ENCODE measurements around the gene SCPEP1. TPM values are rescaled to one million over a fixed set of nuclear protein-coding genes. Genes with fewer than 3 reads are reported as not detected.
A peak's percentile ranks its signal among the peaks of the same experiment; 100 is the strongest.

Gene SCPEP1
- total RNA-seq, 6 experiments from 2014 or later, result 37.4 to 42.5 (median 39.7) TPM

- no peak overlapping the region for H3K27ac Mint-ChIP-seq
These were observed 33.6 kb downstream of the SCPEP1 start for GRCh38 chr17:57011491-57012015.

GRCh38 chr17:57016071-57016763, 38.3 kb downstream of the SCPEP1 start:
- no peak overlapping the region for H3K27ac Mint-ChIP-seq
- DNase-seq, result no peak
- H3K36me3 Mint-ChIP-seq (ENCODE audit: low read depth), result no peaks in the 10 kb centered on the region
- no peaks in the 10 kb centered on the region for H3K9me3 Mint-ChIP-seq
- H3K27me3 Mint-ChIP-seq (ENCODE audit: insufficient read depth), result peaks cover 25% of the 10 kb centered on the region
- H3K4me3 Mint-ChIP-seq, result no peak overlapping the region
- no peak for TF ChIP-seq CTCF (IDR thresholded peaks at IDR 0.05)
- peaks cover 9% of the 10 kb centered on the region for H3K4me1 Mint-ChIP-seq (ENCODE audit: low read depth)

More at GRCh38 chr17:57011491-57012015, 33.6 kb downstream of the SCPEP1 start:
- no peak for TF ChIP-seq CTCF (IDR thresholded peaks at IDR 0.05)
- H3K27me3 Mint-ChIP-seq (ENCODE audit: insufficient read depth), result peaks cover 7% of the 10 kb centered on the region
- H3K36me3 Mint-ChIP-seq (ENCODE audit: low read depth), result no peaks in the 10 kb centered on the region
- DNase-seq, result no peak
- no peaks in the 10 kb centered on the region for H3K9me3 Mint-ChIP-seq
- H3K4me1 Mint-ChIP-seq (ENCODE audit: low read depth), result peaks cover 9% of the 10 kb centered on the region
- no peak overlapping the region for H3K4me3 Mint-ChIP-seq

GRCh38 chr17:57016764-57017116, 38.8 kb downstream of the SCPEP1 start:
- no peaks in the 10 kb centered on the region for H3K9me3 Mint-ChIP-seq
- TF ChIP-seq CTCF (IDR thresholded peaks at IDR 0.05), result no peak
- peaks cover 22% of the 10 kb centered on the region for H3K27me3 Mint-ChIP-seq (ENCODE audit: insufficient read depth)
- peak; percentile 17 for DNase-seq
- H3K4me1 Mint-ChIP-seq (ENCODE audit: low read depth), result peaks cover 9% of the 10 kb centered on the region
- H3K27ac Mint-ChIP-seq, result no peak overlapping the region
- H3K36me3 Mint-ChIP-seq (ENCODE audit: low read depth), result no peaks in the 10 kb centered on the region
- H3K4me3 Mint-ChIP-seq, result no peak overlapping the region

- no peak overlapping the region for H3K27ac Mint-ChIP-seq
- H3K4me3 Mint-ChIP-seq, result no peak overlapping the region
- DNase-seq, result no peak
- TF ChIP-seq CTCF (IDR thresholded peaks at IDR 0.05), result no peak
- peaks cover 9% of the 10 kb centered on the region for H3K4me1 Mint-ChIP-seq (ENCODE audit: low read depth)
- no peaks in the 10 kb centered on the region for H3K9me3 Mint-ChIP-seq
- peaks cover 23% of the 10 kb centered on the region for H3K27me3 Mint-ChIP-seq (ENCODE audit: insufficient read depth)
- H3K36me3 Mint-ChIP-seq (ENCODE audit: low read depth), result no peaks in the 10 kb centered on the region
These were observed 39.7 kb downstream of the SCPEP1 start for GRCh38 chr17:57017625-57018024.

- no peak for TF ChIP-seq CTCF (IDR thresholded peaks at IDR 0.05)
- DNase-seq, result no peak
- Mint-ChIP-seq H3K4me3 (no peak overlapping the region), H3K36me3 (ENCODE audit: low read depth) (no peaks in the 10 kb centered on the region), H3K4me1 (ENCODE audit: low read depth) (peaks cover 9% of the 10 kb centered on the region), H3K9me3 (no peaks in the 10 kb centered on the region), H3K27me3 (ENCODE audit: insufficient read depth) (peaks cover 28% of the 10 kb centered on the region), H3K27ac (no peak overlapping the region)
These were observed 42.3 kb downstream of the SCPEP1 start for GRCh38 chr17:57020208-57020607.

All from HFFc6 (cell line).